ENCODE data around the gene CBY2. TPM values are rescaled to one million over a fixed set of nuclear protein-coding genes. Genes with fewer than 3 reads are reported as not detected.

Gene CBY2
- total RNA-seq, 2 donors from 2014 or later = not detected

- 51 to 58% methylated on average over 4 of the region's 4 CpGs for WGBS, 2 donors
- Histone ChIP-seq H3K27ac (no peak overlapping the region), H3K9me3 (no peaks in the 10 kb centered on the region), H3K4me3 (no peak overlapping the region), H3K4me1 (peaks cover 7% of the 10 kb centered on the region), H3K36me3 (replicated peaks in 1 of 2; ENCODE audit: insufficient read depth in 1 of 2, low read depth in 2 of 2) (no peaks in the 10 kb centered on the region), H3K27me3 (no peaks in the 10 kb centered on the region)
- TF ChIP-seq POLR2A (IDR thresholded peaks at IDR 0.05) (no peak), CTCF (IDR thresholded peaks at IDR 0.05) (no peak)
- DNase-seq = no peak
- ATAC-seq = no peak
- intact Hi-C loops (cut with DNase I) = no loop called here
Measured at GRCh38 chr13:45700971-45701900, 884 bp upstream of the CBY2 start.

GRCh38 chr13:45702869-45703391 lies 810 bp downstream of the CBY2 start:
- WGBS, 2 donors = 64 to 70% methylated on average over 3 of the region's 3 CpGs
- no peaks in the 10 kb centered on the region for H3K36me3 ChIP-seq (replicated peaks in 1 of 2; ENCODE audit: insufficient read depth in 1 of 2, low read depth in 2 of 2)
- no peaks in the 10 kb centered on the region for H3K9me3 ChIP-seq
- DNase-seq (no peak), ATAC-seq (no peak)
- H3K4me3 ChIP-seq = no peak overlapping the region
- H3K4me1 ChIP-seq = no peaks in the 10 kb centered on the region
- TF ChIP-seq CTCF (IDR thresholded peaks at IDR 0.05) = no peak
- TF ChIP-seq POLR2A (IDR thresholded peaks at IDR 0.05) = no peak
- intact Hi-C loops (cut with DNase I) = no loop called here
- H3K27ac ChIP-seq = no peak overlapping the region
- H3K27me3 ChIP-seq = no peaks in the 10 kb centered on the region

GRCh38 chr13:45704211-45704739 lies 2.2 kb downstream of the CBY2 start:
- H3K36me3 ChIP-seq (replicated peaks in 1 of 2; ENCODE audit: insufficient read depth in 1 of 2, low read depth in 2 of 2) = no peaks in the 10 kb centered on the region
- H3K27me3 ChIP-seq = no peaks in the 10 kb centered on the region
- 74 to 86% methylated on average over 6 to 9 of the region's 9 CpGs for WGBS, 2 donors
- TF ChIP-seq CTCF (IDR thresholded peaks at IDR 0.05) (no peak), POLR2A (IDR thresholded peaks at IDR 0.05) (no peak)
- DNase-seq = no peak
- intact Hi-C loops (cut with DNase I) = no loop called here
- no peaks in the 10 kb centered on the region for H3K4me1 ChIP-seq
- ATAC-seq = no peak
- H3K4me3 ChIP-seq = no peak overlapping the region
- no peak overlapping the region for H3K27ac ChIP-seq
- H3K9me3 ChIP-seq = no peaks in the 10 kb centered on the region

- 64 to 68% methylated on average over 7 of the region's 7 CpGs for WGBS, 2 donors
- DNase-seq (no peak), ATAC-seq (no peak)
- TF ChIP-seq POLR2A (IDR thresholded peaks at IDR 0.05) (no peak), CTCF (IDR thresholded peaks at IDR 0.05) (no peak)
- H3K4me1 ChIP-seq = no peaks in the 10 kb centered on the region
- intact Hi-C loops (cut with DNase I) = no loop called here
- H3K4me3 ChIP-seq = no peak overlapping the region
- H3K36me3 ChIP-seq (replicated peaks in 1 of 2; ENCODE audit: insufficient read depth in 1 of 2, low read depth in 2 of 2) = no peaks in the 10 kb centered on the region
- no peak overlapping the region for H3K27ac ChIP-seq
- no peaks in the 10 kb centered on the region for H3K9me3 ChIP-seq
- no peaks in the 10 kb centered on the region for H3K27me3 ChIP-seq
Measured at GRCh38 chr13:45704854-45705695, 3.0 kb downstream of the CBY2 start.
